HEK293T (cell line): ENCODE measurements around the gene NFX1.

Experiments
- BHLHE40 ChIP-seq: fragments of 450-650 bp; IDR thresholded peaks from 2 replicates; pipeline ENCODE4 v1.6.1; 2016; ENCODE audit warnings: mild to moderate bottlenecking, moderate library complexity, borderline replicate concordance
- ELF4 ChIP-seq: fragments of 450-650 bp; IDR thresholded peaks from 2 replicates; pipeline ENCODE4 v1.6.1; 2017; ENCODE audit warnings: antibody characterized with exemption
- FOXM1 ChIP-seq: fragments of 450-650 bp; IDR thresholded peaks from 2 replicates; pipeline ENCODE4 v1.6.1; 2017; ENCODE audit warnings: mild to moderate bottlenecking, borderline replicate concordance

GRCh38 chr9:33320230-33320567, 29.9 kb downstream of the NFX1 start:
- TF ChIP-seq FOXM1 (no peak), ELF4 (no peak), BHLHE40 (no peak)
